ENCODE data around the gene PRR23B.

DNA sequence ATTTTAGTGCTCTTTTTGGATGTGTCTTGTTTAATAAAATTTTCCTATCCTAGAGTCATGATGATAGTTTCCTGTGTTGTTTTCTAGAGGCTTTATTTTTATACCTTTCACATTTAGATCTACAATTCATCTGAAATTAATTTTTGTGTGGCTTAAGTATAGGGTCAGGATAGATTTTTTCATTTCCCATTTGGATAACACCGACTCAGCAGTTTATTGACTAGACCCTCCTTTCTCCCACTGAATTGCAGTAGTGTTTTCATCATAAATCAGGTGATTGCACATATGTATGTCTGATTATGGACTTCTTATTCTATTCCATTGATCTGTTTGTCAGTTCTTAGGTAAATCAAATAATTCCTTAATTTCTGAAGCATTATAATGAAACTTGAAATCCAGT lies 25.0 kb downstream of the PRR23B start:
- no peak for TF ChIP-seq POLR2A (IDR thresholded peaks at IDR 0.05; ENCODE audit: low read length)
- no peak for TF ChIP-seq GATA1 (IDR thresholded peaks at IDR 0.05; ENCODE audit: low read depth, low read length)
